GM18868 (cell line): ENCODE data around the gene MLLT10.
"Not testable (repeated sequence)": the region's sequence is repeated elsewhere in the genome, so short reads cannot be mapped to it uniquely, and the experiment has no call there.

Experiments
- ATAC-seq: cut with Tn5 transposase; IDR thresholded peaks from one replicate; pipeline ENCODE4 v1.9.1; 2021; ENCODE audit warnings: mild to moderate bottlenecking, moderate library complexity; ENCODE audit not compliant: unreplicated experiment

MLLT10 gene

GRCh38 chr10:21628645-21629044 lies 94.6 kb downstream of the MLLT10 start:
- ATAC-seq = not testable (repeated sequence)

DNA sequence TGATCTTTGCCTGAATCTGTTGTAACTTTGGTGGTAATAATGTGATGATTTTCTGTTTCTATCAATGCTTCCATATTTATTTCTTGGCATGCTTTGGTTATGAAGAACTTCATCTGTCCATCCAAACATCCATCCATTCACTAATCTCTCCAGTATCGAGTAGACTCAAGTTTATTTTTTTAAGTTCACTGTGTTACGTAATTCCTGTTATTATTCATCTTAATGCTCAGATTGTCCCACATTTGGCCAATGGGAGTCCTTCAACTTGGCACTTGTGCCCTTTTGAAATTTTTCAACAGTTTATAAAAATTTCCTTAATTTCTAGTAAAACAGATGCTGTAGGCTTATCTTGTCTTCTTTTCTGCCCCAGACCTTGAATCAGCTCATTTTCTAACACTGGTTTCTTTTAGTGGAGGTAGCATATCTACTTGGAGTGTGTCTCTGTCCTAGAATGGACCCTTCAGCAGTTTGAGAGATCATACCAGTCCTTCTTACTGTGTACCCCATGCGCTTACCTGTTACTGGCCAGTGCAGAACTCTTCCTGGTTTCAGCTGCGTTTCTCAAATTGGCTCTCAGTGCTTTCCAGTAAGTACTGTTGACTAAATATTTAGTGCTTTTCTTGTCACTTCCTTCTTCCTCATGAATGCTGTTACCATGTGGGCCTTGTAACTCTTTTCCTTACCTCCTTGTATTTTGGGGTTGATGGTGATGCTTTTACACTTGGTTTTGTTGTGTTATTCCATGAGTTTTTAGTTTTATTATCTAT lies 100.8 kb downstream of the MLLT10 start:
- ATAC-seq = no peak

DNA sequence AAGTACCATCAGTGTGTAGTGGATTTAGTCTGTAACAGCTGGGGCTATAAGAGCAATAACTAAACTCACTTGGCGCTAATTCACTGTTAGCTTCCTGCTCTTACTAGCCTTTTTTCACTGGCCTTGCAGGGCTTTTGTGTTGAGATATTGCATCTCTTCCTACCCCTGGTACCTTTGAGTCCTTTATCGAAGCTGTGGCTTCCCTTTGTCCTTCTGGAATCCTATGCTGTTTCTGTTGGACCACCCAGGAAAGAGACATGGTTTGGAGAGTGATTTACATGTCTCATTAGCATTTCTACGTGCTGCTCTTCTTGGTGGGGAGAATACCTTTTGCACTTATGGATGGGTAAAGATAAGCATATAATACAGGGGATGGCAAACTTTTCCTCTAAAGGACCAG lies 103.8 kb downstream of the MLLT10 start:
- ATAC-seq = no peak

DNA sequence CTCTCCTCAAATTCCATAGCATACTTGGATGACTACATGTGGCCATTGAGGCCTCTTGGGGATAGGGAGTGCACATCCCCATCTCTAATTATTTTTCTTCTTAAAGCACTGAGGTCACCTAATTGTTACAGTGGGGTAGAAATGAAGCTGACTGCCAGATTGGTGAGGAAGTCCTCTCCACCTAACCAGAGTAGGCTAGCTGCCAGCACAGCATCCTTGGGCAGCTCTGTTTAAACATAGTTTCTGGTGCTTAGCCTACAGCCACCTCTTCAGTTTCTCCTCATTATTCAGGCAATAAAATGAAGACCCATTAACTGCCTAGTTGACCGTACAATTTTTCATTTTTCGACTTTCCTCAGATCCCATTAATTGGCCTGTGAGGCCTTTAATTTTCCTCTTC lies 104.6 kb downstream of the MLLT10 start:
- ATAC-seq = no peak

GRCh38 chr10:21648040-21648439 lies 114.0 kb downstream of the MLLT10 start:
- ATAC-seq = no peak

DNA sequence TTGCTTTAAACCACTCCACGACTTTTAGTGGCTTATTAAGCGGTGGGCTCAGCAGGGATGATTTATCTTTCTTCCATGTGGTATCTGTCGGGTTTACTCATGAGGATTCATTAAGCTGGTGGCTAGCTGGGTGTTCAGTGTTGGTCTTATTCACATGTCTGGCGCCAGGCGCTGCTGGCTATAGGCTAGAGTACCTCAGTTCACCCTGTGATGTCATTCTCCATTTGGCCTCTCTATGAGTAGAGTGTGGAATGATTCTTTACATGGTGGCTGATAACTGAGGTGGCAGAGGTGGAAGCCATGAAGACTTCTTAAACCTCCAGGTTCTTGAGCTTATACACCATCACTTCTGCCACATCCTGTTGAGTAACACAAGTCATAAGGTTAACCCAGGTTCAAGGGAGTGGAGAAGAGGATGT lies 115.4 kb downstream of the MLLT10 start:
- ATAC-seq = no peak

DNA sequence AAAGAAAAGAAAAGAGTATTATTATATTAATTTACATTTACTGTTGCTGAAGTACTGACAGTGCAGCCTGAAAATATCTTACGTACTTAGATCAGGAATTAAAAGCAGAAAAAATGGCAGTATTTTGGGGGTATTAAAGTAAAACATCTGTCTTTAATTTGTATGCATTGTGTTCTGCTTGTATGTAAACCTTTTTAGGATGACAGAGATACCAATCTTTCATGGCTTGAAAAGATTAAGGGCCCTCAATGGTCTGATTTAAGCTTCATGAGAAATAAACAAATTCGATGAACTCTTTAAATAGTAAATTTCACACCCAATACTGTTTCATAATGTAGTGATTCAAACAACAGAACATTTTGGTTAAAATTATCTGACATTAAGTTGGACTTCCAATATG lies 116.3 kb downstream of the MLLT10 start:
- ATAC-seq = no peak

- ATAC-seq = no peak
Observed at GRCh38 chr10:21655236-21655635, 121.2 kb downstream of the MLLT10 start.

GRCh38 chr10:21655687-21656086 lies 121.7 kb downstream of the MLLT10 start:
- no peak for ATAC-seq

GRCh38 chr10:21661087-21661486 lies 127.1 kb downstream of the MLLT10 start:
- no peak for ATAC-seq

- no peak for ATAC-seq
Observed at GRCh38 chr10:21661935-21662334, 127.9 kb downstream of the MLLT10 start.

- ATAC-seq = no peak
Observed at GRCh38 chr10:21662635-21663034, 128.6 kb downstream of the MLLT10 start.

GRCh38 chr10:21668831-21669230 lies 134.8 kb downstream of the MLLT10 start:
- ATAC-seq = no peak

- no peak for ATAC-seq
Observed at GRCh38 chr10:21670391-21670790, 136.4 kb downstream of the MLLT10 start.

GRCh38 chr10:21673668-21674067 lies 139.6 kb downstream of the MLLT10 start:
- no peak for ATAC-seq

GRCh38 chr10:21675157-21675796 lies 141.2 kb downstream of the MLLT10 start:
- peak; percentile 62 for ATAC-seq

GRCh38 chr10:21677551-21677950 lies 143.5 kb downstream of the MLLT10 start:
- no peak for ATAC-seq

DNA sequence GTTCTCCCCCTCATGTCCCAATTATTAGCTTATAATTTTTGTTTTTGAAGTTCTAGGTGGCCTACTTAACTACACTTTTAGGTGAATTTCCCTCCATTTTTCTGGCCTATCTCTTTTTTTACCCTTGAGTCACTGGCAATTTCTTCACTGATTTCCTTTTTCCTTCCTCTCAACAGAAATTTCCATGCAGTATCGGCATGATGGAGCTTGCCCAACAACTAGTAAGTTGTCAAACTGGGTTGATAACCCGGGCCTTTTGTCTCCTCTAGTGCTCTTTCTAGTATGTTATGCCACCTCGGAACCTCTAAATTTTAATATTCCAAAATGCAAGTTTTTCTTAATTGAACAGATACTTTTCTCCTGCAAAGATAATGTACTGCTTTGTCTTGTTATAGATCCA lies 147.1 kb downstream of the MLLT10 start:
- no peak for ATAC-seq

DNA sequence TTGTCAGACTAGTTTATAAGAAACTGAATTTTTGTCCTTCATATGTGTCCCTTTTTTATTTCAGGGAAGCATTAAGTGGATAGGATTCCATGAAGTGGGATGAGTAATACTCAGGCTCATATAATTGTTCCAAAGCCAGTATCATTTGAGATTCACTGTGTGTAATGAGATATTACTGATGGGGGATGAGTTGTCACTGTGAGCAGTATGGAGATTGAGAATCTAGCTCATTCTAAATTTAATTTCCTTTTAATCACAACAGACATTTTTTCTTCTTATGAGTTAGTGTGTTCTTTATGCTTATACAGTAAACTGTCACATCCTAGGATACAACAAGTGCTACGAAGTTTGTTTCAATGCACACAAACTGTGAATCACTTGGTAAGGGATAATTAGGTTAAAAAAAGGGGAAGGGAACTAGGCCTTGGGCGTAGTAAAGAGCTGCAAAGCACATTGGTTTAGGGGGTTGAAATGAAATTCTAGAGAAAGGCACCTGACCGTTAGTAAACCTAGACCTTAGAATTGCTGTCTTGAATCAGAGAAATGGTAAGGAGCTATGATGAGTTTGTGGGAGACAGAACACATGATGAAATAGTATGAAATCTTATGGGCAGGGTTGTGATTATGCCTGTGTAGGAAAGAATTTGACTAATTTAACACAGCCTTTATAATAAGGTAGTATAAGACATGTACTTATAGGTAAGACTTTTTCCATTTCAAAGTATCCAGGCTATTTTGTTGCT lies 153.4 kb downstream of the MLLT10 start:
- no peak for ATAC-seq

DNA sequence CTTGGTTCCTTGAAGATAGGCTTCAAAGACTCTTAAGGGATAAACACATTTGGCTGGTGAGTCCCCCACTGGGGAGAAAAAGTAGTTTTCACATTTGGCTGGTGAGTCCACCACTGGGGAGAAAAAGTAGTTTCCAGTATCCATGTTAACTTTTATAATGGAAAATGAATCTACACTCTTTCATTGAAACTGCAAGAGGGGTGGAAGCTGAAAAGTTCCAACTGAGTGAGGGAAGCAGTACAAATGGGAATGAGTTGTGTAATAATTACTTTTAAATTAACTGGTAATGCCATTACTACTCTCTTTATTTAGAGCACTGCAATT lies 153.9 kb downstream of the MLLT10 start:
- no peak for ATAC-seq

GRCh38 chr10:21688870-21689269 lies 154.8 kb downstream of the MLLT10 start:
- no peak for ATAC-seq

DNA sequence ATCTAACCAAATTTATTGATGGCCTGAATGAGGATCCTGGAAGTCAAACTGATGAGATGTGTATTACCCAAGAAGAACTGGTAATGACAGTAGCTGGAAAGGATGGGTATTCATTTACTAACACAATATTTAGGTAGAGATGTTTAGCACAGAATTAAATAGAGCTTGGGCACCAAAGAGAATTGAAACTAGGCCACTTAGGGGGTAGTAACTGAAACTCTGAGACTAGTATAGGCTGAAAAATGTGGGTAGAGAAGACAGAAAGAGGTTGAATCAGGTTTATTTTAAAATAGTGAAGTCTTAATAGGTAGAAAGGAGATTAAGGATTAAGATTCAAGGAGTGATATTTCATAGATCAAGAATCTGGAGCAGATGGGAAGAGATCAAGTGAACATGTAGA lies 155.8 kb downstream of the MLLT10 start:
- no peak for ATAC-seq
